ENCODE data around the gene ROBO3. TPM values are rescaled to one million over a fixed set of nuclear protein-coding genes. Genes with fewer than 3 reads are reported as not detected.

ROBO3 gene
- total RNA-seq, 4 donors from 2014 or later, result 1.9 to 5.3 (median 3.3) TPM

- TF ChIP-seq POLR2A (IDR thresholded peaks at IDR 0.05) (no peak), CTCF (IDR thresholded peaks at IDR 0.05) (no peak)
- 62 to 75% methylated on average over 3 of the region's 3 CpGs for WGBS, 2 donors
- H3K4me3 ChIP-seq (ENCODE audit: low read depth, poor library complexity, severe bottlenecking), result no peak overlapping the region
- no peak for DNase-seq (ENCODE audit: low spot score in 2 of 2)
- intact Hi-C loops (cut with DNase I; ENCODE audit: low total_unique reads), result loop anchor here (10.0 kb wide), 1 partner anchor 165 kb away; no protein-coding TSS in a partner anchor
Observed at GRCh38 chr11:124829986-124830385, 35.2 kb upstream of the ROBO3 start.

- no peak for DNase-seq (ENCODE audit: low spot score in 2 of 2)
- TF ChIP-seq POLR2A (IDR thresholded peaks at IDR 0.05) (no peak), CTCF (IDR thresholded peaks at IDR 0.05) (no peak)
- WGBS, 2 donors, result 89 to 95% methylated on average over 3 of the region's 3 CpGs
- intact Hi-C loops (cut with DNase I; ENCODE audit: low total_unique reads), result loop anchor here (10.0 kb wide), 1 partner anchor 166 kb away; no protein-coding TSS in a partner anchor
- no peak overlapping the region for H3K4me3 ChIP-seq (ENCODE audit: low read depth, poor library complexity, severe bottlenecking)
Observed at GRCh38 chr11:124830749-124831148, 34.5 kb upstream of the ROBO3 start.

GRCh38 chr11:124831897-124832296 lies 33.3 kb upstream of the ROBO3 start:
- no peak overlapping the region for H3K4me3 ChIP-seq (ENCODE audit: low read depth, poor library complexity, severe bottlenecking)
- 94 to 96% methylated on average over 2 of the region's 2 CpGs for WGBS, 2 donors
- TF ChIP-seq CTCF (IDR thresholded peaks at IDR 0.05), result no peak
- TF ChIP-seq POLR2A (IDR thresholded peaks at IDR 0.05), result no peak
- DNase-seq (ENCODE audit: low spot score in 2 of 2), result no peak
- intact Hi-C loops (cut with DNase I; ENCODE audit: low total_unique reads), result loop anchor here (10.0 kb wide), 1 partner anchor 167 kb away; no protein-coding TSS in a partner anchor

GRCh38 chr11:124832571-124832970 lies 32.7 kb upstream of the ROBO3 start:
- 51 to 77% methylated on average over 4 of the region's 4 CpGs for WGBS, 2 donors
- no peak for DNase-seq (ENCODE audit: low spot score in 2 of 2)
- no peak for TF ChIP-seq CTCF (IDR thresholded peaks at IDR 0.05)
- TF ChIP-seq POLR2A (IDR thresholded peaks at IDR 0.05), result no peak
- H3K4me3 ChIP-seq (ENCODE audit: low read depth, poor library complexity, severe bottlenecking), result no peak overlapping the region
- intact Hi-C loops (cut with DNase I; ENCODE audit: low total_unique reads), result loop anchor here (10.0 kb wide), 1 partner anchor 168 kb away; no protein-coding TSS in a partner anchor

GRCh38 chr11:124834526-124835180 lies 30.6 kb upstream of the ROBO3 start:
- TF ChIP-seq CTCF (IDR thresholded peaks at IDR 0.05) (no peak), POLR2A (IDR thresholded peaks at IDR 0.05) (no peak)
- DNase-seq (ENCODE audit: low spot score in 2 of 2), result no peak
- WGBS, 2 donors, result 83 to 88% methylated on average over 3 of the region's 3 CpGs
- H3K4me3 ChIP-seq (ENCODE audit: low read depth, poor library complexity, severe bottlenecking), result no peak overlapping the region
- intact Hi-C loops (cut with DNase I; ENCODE audit: low total_unique reads), result loop anchor here (10.0 kb wide), 1 partner anchor 170 kb away; no protein-coding TSS in a partner anchor

Data from lower leg skin (tissue), 4 donors.